Measurements from ENCODE around the gene CEP85L.

The CEP85L gene

DNA sequence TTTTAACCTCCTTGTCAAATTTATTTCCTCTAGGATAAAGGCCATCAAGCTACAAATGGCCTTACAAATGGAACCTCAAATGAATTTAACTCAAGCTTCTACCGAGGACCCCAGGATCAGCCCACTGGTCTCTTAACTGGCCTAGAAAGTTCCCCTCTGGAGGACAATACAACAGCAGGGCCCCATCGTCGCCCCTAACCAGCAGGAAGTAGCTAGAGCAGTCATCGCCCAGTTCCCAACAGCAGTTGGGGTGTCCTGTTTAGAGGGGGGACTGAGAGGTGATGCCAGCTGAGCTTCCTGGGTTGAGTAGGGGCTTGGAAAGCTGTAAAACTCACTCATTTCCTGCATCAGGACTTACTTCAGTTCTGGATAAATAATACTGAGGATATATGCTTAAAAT is 25.6 kb downstream of the CEP85L start:
- no peak for DNase-seq (ENCODE audit: low read depth in 1 of 2, low spot score in 1 of 2)

- no peak for DNase-seq (ENCODE audit: low read depth in 1 of 2, low spot score in 1 of 2)
Observed at GRCh38 chr6:118621799-118622470, 29.5 kb downstream of the CEP85L start.

DNA sequence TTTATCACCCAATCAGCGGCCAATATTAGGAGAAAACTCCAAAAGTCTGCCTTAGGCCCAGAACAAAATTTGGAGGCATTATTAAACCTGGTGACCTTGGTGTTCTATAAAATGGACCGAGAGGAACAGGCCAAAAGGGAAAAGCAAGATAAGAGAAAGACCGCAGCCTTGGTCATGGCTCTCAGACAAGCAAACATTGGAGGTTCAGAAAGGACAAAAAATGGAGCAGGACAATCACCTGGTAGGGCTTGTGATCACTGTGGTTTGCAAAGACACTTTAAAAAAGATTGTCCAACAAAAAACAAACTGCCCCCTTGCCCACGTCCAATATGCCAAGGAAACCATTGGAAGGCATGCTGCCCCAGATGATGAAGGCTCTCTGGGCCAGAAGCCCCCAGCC is 31.2 kb downstream of the CEP85L start:
- no peak for DNase-seq (ENCODE audit: low read depth in 1 of 2, low spot score in 1 of 2)

DNA sequence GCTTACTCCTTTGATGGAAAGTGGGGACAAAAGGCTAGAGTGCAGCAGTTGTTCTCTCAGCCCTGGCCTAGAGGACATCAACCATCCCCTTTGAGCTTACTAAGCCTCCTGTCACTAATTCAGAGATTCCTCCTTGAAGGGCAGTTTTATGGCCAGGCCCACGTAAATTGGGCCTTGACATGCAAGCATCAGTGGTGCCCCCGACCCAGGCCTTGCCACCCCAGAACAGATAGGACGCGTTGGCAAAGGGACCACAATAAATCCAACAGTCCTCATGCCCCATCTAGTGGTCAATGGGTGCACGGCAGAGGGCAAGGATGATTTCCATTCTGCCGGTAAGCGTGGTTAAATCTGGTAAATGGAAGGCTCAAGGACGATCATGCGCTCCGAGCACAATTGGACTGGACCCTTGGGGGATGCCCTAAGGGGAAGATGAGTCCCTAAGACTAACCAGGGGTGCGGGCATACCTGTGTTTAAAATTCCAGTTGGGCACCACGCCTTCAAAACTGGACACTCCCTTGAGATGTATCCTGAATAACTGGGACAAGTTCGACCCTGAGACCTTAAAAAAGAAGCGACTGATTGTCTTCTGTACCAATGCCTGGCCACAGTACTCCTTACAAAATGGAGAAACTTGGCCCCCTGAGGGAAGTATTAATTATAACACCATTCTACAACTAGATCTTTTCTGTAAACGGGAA is 32.6 kb downstream of the CEP85L start:
- DNase-seq (ENCODE audit: low read depth in 1 of 2, low spot score in 1 of 2) = peak; percentile 26 to 47

DNA sequence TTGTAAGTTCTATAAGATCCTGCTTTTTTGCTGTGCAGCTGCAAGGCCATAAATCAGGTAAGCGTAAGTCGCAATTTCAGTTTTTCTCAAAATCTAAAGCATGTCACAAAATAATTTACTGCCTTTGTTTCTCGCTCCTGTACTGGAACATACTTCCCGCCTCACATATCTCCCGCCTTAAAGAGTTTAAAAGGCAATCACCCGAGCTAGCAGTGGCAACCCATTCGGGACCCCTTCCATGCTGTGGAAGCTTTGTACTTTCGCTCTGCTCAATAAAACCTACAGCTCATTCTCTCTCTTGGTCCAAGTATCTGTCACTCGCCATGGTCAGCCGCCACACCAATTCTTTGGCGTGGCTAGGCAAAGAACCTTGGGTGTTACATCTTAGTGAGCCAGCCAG is 34.0 kb downstream of the CEP85L start:
- no peak for DNase-seq (ENCODE audit: low read depth in 1 of 2, low spot score in 1 of 2)

- no peak for DNase-seq (ENCODE audit: low read depth in 1 of 2, low spot score in 1 of 2)
Observed at GRCh38 chr6:118611334-118611733, 40.1 kb downstream of the CEP85L start.

DNA sequence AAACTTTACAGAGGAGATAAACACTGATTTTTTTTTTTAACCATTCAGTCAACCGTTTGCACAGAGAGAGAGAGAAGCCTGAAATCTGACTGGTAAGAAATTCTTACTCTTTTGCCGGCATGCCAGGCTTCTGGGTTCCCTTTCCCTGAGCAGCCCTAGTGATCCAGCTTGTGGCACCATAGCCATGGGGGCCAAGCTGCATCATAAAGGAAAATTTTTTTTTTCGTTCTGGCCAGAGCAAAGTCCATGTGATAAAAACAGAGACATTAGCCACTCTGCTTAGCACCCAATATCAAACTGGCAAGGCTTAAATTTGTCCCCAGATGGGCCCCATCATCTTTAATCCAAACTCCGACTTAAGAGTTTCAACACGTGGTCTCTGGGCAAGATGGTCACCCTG is 44.5 kb downstream of the CEP85L start:
- no peak for DNase-seq (ENCODE audit: low read depth in 1 of 2, low spot score in 1 of 2)

DNA sequence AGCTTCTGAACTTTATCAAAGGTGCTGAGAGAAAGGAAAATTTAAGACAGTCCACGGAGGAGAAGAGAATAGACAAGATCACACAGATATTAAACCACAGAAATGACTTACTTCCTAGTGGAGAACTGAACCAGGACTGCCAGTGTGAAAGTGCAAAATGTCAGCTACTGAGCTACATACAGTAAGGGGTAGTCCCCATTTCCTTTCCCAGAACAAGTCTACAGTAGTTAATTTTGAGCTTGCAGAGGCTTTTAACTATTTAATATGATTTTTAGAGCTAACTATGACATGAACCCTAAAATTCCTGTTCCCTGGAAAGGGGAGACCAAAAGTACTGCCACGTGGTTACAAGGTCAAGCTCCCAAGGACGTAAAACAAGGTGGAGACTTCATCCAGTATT is 45.1 kb downstream of the CEP85L start:
- DNase-seq (ENCODE audit: low read depth in 1 of 2, low spot score in 1 of 2) = no peak

DNA sequence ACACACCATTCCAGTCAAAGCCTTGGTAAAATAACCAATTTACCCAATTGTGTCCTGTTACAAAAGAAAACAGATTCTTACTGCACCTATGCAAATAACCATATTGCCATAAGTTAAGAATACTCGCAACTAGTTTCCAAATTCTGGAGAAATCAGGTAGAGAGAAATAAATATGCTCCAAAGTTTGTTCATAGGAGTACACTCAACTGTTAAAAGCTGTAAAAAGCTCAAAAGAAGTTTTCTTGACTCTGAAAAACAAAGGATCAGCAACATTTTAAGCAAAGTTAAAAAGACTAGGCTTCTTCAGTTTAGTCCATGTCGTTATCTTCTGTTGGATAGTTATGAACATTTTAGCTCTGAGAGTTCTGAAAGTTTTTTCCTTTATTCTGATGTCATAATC is 48.0 kb downstream of the CEP85L start:
- no peak for DNase-seq (ENCODE audit: low read depth in 1 of 2, low spot score in 1 of 2)

DNA sequence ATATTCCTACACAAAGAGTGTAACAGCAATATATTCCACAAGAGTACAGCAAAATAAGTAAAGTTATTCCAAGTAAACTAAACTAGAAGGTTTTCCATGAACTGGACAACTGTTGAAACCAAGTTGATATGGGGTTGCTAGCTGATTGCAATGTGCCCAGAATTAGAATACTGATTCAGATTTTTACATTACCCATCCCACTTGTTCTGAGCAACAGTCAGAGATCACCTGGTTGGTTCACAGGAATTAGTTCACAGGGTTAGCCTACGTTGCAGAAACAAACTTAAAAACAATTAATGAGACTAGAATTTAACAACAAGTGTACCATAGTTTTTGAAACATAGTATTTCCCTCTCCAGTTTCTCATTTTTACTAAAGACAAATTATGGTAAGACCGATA is 49.1 kb downstream of the CEP85L start:
- DNase-seq (ENCODE audit: low read depth in 1 of 2, low spot score in 1 of 2) = no peak

GRCh38 chr6:118598324-118598723 is 53.1 kb downstream of the CEP85L start:
- no peak for DNase-seq (ENCODE audit: low read depth in 1 of 2, low spot score in 1 of 2)

DNA sequence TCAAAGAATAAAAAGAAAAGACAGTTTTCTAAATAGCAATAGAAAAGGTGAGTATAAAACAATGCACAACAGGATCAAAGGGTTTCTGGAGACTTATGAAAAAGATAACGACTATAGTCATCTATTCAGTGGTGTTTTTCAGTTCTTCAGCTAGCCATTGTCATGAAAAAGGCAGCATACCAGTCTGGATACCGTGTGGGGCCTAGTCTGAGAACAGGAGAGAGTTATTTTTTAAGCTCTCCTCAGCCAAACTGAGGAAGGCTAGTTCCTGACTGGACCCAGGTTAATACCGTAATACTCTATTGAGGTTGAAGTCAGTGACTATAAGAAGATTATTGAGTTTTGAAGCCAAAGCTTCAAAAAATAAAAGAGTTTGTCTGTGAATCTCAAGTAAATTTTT is 53.8 kb downstream of the CEP85L start:
- DNase-seq (ENCODE audit: low read depth in 1 of 2, low spot score in 1 of 2) = no peak

GRCh38 chr6:118596774-118597320 is 54.5 kb downstream of the CEP85L start:
- DNase-seq (ENCODE audit: low read depth in 1 of 2, low spot score in 1 of 2) = no peak

DNA sequence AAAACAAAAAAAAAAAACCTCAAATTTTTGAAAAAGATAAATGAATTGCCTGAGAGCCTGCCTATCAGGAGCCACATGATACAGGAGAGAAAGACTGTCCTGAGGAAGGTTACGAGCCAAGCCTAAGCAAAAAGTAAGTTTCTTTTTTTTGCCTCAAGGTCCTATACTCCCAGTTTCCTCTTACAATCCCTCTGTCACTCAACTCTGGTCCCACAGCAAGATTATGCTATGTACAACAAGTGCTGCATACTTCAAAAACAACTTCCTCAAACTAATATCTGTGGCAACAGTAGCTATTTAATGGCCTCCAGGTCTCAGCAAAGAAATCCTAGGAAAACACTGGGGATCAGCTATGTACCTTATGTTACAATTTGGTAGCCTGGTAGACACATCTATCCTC is 56.5 kb downstream of the CEP85L start:
- no peak for DNase-seq (ENCODE audit: low read depth in 1 of 2, low spot score in 1 of 2)

GRCh38 chr6:118591897-118592296 is 59.5 kb downstream of the CEP85L start:
- no peak for DNase-seq (ENCODE audit: low read depth in 1 of 2, low spot score in 1 of 2)

DNA sequence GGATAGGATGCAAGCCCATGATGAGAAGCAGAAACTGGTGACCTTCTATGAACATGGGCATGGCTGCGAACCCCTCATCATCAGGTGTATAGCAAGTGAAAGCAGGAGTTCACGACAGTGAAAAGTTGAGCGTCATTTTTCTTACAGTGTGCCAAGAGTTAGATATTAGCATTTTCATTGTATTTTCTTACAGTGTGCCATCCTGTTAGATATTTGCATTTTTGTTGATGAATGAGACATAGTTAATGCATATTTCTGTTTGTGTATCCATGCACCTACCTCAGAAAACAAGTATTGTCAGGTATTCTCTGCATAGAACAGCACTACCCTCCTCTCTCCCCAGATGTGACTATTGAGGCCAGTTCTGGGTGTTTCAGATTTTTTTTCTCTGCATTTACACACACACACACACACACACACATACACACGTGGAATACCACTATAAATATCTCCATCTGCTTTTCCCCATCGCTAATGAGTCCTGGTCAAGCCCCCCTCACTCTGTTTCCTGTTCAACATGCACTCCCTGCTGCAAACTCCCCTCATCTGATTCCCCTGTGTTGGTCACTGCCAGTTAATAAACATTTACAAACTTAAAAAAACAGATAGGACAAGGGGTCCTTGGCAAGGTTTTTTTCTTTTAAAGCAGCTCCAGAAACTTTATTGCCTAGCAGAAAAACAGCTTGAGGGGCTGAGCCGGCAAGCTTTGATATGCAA is 61.6 kb downstream of the CEP85L start:
- no peak for DNase-seq (ENCODE audit: low read depth in 1 of 2, low spot score in 1 of 2)

DNA sequence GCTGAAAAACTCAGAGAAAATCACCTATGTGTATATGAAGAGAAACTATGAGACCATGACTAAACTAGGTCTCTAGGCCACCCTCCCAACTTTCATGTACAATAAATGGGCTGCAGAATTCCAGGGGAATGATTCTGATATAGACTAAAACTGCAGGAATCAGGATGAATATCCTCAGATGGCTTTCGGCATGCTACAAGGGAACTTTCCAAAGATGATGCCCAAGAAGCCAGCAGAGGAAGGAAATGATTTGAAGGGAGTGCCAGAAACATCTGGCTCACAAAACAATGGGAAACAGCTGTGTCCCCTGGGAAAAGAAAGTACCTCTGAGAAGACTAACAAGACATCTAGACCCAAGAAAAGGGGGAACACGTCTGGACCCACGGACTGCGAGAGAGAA is 62.2 kb downstream of the CEP85L start:
- no peak for DNase-seq (ENCODE audit: low read depth in 1 of 2, low spot score in 1 of 2)

- DNase-seq (ENCODE audit: low read depth in 1 of 2, low spot score in 1 of 2) = no peak
Observed at GRCh38 chr6:118588626-118589025, 62.8 kb downstream of the CEP85L start.

- DNase-seq (ENCODE audit: low read depth in 1 of 2, low spot score in 1 of 2) = no peak
Observed at GRCh38 chr6:118586746-118587485, 64.5 kb downstream of the CEP85L start.

DNA sequence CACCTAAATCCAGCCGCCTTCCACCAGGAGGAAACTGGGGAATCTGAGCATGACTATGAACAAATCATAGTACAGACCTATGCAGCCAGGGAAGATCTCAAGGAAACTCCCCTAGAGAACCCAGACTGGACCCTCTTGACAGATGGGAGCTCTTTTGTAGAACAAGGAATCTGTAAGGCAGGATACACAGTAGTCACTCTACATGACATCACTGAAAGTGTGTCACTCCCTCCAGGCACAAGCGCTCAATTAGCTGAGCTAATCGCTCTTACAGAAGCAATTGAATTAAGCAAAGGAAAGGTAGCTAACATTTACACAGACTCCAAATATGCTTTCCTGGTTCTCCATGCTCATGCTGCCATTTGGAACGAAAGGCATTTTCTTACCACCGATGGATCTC is 66.5 kb downstream of the CEP85L start:
- DNase-seq (ENCODE audit: low read depth in 1 of 2, low spot score in 1 of 2) = no peak

GRCh38 chr6:118581489-118581959 is 69.9 kb downstream of the CEP85L start:
- no peak for DNase-seq (ENCODE audit: low read depth in 1 of 2, low spot score in 1 of 2)
